Measurements from ENCODE around the gene EPRS1.
"Not testable (repeated sequence)": the region's sequence is repeated elsewhere in the genome, so short reads cannot be mapped to it uniquely, and the experiment has no call there.

Gene EPRS1

DNA sequence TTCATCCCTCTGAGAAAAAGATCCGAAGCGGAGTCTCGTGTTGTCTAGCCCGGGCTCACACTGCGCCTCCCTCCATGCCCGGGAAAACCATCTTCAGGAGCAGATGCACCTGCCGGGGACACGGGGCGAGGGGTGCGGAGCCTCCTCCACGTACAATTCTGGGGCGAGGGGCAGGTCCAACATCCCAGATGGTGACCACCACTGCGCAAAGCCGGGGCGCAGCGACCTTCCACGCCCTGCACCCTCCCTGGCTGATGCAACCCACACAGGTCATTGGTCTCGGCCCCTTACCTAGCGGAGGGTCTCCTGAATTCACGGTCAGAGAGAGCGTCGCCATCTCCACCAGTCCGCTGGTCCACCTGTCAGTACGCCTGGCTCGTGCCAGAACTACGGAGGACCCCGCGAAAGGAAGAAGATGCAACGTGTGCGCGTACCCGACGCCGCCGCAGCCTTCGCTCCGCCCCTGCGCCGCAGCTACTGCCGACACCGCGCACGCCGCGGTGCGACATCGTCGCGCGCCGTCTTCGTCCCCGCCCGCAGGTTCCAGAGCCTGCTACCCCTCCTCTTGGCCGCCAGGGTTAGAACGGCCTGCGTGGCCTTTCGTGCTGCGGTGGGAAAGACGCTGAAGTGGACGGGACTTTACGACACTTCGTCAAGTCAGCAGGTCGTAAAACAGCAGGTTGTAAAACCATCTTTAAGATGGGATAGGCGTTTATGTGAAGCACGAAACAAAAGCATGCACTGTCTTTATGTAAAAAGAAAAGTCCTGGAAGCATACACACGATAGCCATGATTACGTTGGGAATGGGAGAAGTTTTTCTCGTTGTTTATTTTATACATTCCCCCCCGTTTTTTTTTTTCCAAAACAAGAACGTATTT lies at the start of gene EPRS1:
TSS of gene EPRS1 (minus strand) at position 454 of the 879 bp plus-strand sequence. CDS start at position 337, 117 bp downstream.
- peak; percentile 91 for DNase-seq (ENCODE audit: low read depth)

DNA sequence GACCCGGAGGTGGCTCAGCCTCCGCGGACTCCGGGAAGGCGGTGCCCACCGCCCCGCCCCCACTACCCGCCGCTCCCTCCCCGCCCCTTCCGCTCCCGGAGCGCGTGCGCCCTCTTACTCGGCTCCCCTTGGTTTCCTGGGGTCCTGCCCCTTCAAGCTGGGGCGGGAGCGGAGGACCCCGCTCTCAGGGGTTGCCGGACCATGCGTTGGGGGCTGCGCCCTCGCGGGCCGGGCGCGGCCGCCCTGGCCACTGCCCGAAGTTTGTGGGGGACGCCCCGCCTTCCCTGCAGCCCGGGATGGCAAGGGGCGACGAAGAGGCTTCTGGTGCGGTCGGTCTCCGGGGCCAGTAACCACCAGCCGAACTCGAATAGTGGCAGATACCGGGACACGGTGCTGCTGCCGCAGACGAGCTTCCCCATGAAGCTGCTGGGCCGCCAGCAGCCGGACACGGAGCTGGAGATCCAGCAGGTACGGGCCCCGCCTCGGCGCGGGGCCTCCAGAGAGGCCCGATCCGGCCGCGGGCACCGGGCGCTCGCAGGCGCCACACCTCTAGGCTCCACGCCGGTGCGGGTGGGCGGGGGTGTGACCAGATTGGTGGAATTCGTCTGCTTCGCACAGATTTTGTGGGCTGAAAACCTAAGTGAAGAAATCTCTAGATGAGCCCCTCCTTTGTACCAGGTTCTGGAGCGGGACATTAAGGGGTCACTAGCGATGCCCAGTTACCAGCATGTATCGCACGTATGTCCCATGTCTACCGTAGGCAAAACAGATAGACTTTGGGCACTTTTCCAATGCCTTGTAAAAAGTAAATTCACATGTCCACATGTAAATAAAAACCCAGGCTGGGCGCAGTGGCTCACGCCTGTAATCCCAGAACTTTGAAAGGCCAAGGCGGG lies 48.0 kb upstream of the EPRS1 start, which contains the start of gene IARS2:
TSS of gene IARS2 (plus strand) at position 117 of the 896 bp plus-strand sequence. CDS start at position 202, 85 bp downstream.
- DNase-seq (ENCODE audit: low read depth), result peak; percentile 91

DNA sequence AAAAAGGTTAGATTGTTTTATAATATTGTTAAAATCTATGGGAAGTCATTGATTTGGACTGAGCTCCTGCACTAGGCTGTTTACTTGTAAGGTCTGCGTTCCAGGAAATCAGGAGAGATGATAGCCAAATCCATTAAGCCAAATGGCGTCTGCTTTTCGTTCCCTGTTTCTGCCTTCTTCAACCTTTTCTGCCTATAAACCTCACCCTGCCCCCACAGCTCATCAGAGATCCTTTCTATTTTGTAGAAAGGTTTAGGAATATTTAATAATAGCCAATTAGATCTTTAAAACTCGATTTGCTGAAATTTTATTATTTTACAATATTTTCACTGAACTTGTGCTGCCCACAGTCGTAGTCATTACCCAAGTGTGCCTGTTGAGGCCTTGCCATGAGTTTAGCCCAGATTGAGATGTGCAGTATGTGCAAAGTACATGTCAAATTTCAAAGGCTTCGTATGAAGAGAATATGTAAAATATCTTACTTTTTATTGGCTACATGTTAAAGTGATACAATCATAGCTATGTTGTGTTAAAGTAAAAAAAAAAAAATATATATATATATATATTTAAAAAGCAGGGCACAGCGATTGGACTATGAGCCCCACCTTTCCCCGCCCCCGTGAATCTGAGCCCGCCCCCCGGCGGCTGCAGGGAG lies 47.2 kb upstream of the EPRS1 start:
- DNase-seq (ENCODE audit: low read depth), result no peak

DNA sequence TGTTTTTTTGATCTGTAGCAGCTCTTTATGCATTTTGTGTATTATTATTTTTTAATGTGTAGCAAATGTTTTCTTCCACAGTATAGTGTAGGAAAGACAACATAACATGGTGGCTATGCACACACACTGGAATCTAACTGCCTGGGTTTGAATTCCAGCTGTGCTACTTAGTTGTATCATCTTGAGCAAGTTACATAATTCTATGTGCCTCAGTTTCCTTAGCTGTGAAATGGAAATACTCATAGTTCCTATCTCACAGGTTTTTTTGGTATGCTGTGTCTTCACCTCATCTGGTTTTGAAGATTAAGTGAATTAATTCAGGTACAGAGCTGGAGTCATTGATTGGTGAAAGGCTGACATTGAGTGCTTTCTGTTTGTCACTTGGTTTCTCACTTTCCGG lies 46.4 kb upstream of the EPRS1 start:
- no peak for DNase-seq (ENCODE audit: low read depth)

DNA sequence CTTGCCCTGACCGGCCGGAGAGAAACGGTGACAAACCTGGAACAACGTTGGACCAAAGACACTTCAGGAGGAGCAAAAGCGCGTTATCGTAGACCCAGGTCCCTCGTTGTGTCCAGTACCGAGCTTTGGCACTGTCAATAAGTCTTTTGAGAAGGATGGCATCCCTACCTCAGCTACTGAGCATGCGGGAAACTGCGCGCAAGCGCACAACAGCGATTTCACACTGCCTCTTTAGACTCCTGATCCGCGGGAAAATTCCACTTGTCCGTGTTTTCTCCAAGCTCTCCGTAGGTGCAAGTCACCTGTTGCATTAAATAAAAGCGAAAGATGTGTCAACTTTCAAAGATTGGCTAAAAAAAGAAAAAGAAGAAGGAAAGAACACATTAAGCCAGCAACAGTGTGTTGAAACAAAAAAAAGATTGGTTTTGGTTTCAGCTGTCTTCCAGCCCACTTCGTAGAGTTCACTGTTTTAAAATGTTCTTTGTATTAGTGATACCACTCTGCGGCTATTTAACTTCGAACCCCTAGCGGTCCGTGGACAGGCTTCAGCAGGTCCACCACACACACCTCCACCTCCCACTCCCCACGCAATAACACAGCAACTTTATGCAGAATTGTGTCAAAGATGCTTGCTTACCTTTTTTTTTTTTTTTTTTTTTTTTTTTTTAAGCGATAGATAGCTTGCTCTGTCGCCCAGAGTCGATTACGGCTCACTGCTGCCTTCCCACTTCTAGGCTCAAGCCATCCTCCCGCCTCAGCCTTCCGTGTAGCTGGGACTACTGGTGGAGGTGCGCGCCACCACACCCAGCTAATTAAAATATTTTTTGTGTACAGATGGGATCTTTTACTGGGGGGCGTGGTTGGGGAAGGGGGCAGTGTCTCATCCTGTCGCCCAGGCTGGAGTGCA lies 43.6 kb upstream of the EPRS1 start, which contains the start of gene BPNT1:
TSS of gene BPNT1 (minus strand) at position 139 of the 907 bp plus-strand sequence. CDS start 9,942 bp downstream, outside the sequence.
- DNase-seq (ENCODE audit: low read depth), result peak; percentile 96

DNA sequence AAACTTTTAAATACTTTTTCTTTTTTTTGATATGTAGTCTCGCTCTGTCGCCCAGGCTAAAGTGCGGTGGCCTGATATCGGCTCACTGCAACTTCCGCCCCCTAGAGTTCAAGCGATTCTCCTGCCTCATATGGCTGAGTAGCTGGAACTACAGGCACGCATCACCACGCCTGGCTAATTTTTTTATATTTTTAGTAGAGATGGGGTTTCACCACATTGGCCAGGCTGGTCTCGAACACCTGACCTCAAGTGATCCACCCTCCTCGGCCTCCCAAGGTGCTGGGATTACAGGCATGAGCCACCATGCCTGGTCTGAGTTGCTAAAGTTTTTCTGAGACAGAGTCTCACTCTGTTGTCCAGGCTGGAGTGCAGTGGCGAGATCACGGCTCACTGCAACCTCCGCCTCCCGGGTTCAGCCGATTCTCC lies 40.0 kb upstream of the EPRS1 start:
- not testable (repeated sequence) for DNase-seq (ENCODE audit: low read depth)

DNA sequence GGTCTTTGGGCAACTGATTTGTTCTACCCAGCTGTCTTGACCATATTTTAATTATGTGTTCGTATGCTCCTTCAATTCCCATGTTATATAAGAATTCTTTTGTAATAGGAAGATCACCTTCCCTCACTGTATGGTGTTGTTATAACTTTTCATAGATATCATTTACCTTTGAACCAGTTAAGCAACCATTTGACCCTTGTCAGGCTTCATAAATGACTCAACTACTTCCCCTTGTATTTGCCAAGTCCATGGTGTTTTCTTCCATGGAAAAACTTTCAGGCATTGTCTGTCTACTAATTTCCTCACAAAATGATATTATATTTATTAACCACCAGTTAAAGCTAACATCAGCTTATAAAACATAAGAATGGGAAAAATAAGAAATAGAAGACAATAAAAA lies 38.2 kb upstream of the EPRS1 start:
- no peak for DNase-seq (ENCODE audit: low read depth)

DNA sequence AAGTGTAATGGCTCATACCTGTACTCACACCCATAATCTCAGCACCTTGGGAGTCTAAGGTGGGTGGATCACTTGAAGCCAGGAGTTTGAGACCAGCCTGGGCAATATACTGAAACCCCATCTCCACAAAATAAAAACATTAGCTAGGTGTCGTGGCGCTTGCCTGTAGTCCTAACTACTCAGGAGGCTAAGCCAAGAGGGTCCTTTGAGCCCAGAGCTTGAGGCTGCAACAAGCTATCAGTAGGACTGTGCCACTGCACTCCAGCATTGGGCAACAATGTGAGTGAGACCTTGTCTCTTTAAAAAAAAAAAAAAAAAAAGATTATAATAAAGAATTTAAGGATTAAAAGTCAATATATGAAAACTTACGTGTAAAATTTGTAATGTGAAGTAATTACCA lies 31.6 kb upstream of the EPRS1 start:
- no peak for DNase-seq (ENCODE audit: low read depth)

DNA sequence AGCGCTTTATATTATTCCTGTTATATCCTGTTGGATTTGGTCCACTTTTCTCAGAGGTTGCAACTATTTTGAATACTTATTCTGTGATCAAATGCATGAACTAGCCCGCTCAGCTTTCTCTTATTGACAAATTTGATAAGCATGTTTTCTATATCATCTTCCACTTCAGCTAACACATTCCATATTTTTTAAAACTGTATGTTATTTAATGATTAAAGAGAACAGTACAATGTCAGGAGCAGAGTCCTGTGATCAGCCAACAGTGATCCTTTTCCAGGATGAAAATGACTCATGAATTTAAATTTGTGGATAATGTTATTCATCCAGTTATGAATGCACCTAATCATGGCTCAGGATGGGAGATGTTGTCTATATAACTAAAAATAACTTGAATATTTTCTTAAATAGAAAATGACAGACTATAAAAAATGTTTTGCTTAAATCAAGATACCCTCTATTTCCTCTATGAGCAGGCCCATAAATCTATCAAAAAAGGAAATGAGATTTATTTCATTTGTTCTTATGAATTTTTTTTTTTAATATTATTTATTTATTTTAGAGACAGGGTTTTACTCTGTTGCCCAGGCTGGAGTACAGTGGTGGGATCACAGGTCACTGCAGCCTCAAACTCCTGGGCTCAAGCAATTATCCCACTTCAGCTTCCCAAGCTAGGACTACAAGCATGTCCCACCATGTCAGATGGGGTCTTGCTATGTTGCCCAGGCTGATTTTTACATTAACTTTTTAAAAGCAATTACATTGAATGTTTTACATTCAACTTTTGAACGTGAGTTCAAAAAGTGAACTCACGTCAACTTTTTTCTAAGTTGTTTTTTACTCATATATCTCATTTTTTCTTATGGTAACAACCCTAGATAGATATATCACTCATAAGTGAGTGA lies 30.8 kb upstream of the EPRS1 start:
- DNase-seq (ENCODE audit: low read depth), result no peak

DNA sequence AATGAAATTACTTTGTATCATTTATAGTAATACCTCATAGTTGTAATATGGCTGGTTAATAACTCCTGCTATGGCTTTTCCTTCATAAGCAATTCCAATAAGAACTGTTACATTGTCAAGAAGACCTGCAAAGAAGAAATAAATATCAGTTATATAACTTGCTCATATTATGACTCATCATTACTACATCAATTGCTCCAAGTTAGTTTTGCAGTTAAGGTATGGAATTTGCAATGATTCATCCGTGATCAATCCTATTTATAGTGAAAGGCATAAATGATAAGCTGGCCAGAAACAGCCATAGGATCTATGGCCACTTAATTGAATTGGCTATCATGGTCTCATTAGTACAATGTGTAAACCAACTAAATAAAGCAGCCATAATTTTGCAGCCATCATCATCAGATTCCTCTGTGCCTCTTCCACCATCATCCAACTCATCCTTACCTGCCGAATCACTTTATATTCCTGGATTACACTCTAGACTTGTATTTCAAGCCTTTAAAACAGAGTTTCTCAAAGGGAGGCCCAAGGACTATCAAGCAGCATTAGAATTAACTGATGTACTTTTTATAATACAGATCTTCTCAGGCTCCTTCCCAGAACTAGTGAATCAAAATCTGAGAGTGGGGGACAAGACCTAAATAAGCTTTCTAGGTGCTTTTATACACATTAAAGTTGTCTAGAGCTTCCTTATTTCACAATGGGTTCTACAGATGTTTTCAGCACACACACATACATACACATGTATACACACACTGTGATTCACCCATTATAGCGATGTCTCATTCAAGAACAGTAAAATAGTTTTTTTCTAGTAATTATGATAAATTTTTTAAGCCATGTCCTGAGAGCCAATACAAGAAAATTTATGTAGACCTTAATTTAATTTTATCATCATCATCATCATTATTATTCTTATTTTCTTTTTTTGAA lies 21.2 kb upstream of the EPRS1 start:
- no peak for DNase-seq (ENCODE audit: low read depth)

DNA sequence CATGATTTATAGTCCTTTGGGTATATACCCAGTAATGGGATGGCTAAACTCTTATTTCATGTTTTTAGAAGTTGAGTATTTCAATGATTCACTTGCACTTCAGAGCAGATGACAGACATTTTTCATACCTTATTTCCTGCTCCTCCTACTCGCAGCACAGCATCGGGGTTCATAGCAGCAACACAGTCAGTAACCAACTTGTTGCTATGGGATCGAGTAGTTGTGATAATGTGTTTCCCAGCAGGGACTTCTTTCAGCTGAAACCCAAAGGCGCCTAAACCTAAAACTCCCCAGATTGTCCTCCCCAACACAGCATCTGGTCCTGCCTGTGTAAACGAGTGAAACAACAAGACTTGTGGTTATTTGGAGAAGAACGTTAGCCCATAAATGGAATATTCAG lies 16.3 kb upstream of the EPRS1 start:
- DNase-seq (ENCODE audit: low read depth), result no peak

DNA sequence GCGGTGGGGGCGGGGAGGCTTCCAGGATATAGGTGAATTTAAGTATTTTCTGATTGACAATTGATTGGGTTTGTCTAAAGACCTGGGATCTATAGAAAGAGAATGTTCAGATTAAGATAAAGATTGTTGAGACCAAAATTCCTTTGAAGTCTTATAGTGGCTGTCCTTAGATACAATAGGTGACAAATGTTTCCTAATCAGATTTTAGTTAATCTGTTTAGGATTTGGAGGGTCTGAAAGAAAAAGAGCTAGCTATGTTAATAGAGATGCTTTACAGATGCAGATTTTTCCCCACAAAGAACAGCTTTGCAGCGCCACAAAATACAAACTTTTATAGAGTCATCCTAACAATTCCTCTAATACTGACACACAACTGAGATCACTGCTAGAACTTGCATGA lies 14.6 kb upstream of the EPRS1 start:
- no peak for DNase-seq (ENCODE audit: low read depth)

DNA sequence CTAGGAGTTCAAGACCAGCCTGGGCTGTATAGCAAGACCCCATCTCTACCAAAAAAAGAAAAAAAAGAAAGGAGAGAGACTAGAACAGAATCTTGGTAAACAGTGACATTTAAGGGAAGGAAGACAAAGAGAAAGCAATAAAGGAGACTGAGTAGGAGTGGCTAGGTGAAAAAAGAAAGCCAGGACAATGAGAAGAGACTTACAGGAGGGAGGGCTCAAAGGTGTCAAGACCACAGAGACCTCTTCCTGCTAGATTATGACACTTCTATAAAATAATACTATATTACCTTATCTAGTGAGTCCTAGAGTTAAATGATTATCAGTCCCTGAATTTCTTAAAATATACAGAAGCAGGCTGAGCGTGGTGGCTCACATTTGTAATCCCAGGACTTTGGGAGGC lies 10.1 kb upstream of the EPRS1 start:
- DNase-seq (ENCODE audit: low read depth), result no peak

DNA sequence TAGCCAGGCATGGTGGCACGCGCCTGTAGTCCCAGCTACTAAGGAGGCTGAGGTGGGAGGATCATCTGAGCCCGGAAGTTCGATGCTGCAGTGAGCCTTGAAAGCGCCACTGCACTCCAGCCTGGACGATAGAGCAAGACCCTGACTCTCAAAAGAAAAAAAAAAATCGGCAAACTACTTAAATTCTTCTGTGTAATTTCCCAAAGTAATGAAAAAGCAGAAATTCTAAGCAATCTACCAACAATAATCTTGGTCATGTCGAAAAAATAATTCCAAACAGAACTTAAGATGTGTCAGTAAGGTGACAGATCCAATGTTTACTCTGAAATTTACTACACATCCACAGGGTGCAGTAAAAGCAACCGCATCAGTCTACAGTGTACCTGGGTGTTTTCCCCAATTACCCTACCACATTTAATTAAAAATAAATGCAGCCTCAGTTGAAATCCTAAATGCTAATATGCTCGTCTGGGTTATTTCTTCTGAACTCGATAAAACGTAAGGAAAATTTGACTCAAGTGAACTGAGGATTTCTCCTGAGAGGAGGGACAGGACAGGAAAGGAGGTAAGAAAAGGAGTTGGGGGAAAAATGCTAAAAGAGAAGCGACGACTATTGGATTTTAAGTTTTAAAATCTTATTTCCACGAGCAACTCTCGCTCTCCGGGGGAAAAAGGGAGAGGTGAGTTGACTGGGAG lies 801 bp downstream of the EPRS1 start:
- no peak for DNase-seq (ENCODE audit: low read depth)

DNA sequence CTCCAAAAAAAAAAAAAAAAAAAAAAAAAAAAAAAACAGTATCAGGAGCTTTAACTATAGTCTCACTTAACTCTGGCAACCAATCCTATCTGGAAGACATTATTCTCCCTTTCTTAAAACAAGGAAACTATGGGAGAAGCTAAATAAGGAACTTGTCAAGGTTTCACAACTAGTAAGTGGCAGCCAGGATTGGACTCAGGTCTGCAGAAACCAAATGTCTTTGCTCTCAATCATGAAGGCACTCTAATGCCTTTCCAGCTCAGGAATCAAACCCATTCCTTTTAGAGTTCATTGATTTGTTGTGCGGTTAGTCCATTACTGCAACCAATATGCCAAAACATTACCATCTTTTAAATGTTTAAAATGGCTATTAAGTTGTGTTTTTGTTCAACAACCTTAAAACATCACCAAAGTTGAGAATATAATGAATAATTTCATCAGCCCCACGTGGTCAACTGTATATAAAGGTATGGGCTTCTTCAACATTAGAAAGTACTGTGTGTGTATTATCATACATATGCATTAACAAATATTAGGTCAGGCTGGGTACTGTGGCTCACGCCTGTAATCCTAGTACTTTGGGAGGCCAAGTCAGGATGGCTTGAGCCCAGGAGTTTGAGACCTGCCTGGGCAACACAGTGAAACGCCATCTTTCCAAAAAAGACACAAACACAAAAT lies 1.5 kb downstream of the EPRS1 start:
- DNase-seq (ENCODE audit: low read depth), result no peak

DNA sequence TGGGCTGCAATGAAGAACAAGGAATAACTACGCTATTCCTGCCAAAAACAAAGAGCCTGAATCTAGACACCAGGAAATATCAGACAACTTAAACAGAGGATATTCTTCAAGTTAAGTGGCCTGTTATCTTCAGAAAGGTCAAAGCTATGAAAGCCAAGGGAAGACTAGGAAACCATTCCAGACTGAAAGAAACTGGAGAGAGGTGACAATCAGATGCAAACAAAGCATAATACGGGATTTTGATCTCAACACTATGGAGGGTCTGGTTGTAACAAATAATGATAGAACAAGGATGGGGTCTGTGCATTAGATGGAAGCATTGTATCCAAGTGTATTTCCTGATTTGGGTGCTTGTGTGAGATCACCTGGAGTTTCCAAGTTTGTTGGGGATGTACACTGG lies 2.7 kb downstream of the EPRS1 start:
- no peak for DNase-seq (ENCODE audit: low read depth)

DNA sequence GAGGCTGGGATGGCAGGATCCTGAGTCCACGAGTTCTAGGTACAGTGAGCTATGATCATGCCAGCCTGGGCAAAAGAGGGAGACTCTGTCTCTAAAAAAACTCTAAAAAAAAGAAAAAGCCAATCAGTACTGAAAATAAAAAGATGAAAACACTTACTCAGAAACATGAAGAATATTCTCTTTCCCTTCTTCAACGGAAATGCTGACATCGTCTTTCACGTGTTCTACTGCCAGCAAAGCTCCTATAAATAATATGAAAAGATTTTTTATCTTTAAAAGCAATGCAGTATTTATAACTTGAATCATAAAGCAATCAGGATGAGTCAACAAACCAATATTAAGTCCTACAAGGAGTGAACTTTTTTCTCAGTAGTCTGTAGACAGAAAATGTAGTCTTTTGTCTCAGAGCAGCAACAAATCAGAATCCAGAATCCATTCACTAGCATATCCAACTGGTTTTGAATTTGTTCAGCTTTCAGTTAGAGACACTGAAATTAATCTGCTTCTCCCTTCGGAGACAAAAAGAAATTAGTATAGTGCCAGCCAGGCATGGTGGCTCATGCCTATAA lies 6.2 kb downstream of the EPRS1 start:
- DNase-seq (ENCODE audit: low read depth), result no peak
